Measurements from ENCODE around the gene GAS1.

The GAS1 gene

DNA sequence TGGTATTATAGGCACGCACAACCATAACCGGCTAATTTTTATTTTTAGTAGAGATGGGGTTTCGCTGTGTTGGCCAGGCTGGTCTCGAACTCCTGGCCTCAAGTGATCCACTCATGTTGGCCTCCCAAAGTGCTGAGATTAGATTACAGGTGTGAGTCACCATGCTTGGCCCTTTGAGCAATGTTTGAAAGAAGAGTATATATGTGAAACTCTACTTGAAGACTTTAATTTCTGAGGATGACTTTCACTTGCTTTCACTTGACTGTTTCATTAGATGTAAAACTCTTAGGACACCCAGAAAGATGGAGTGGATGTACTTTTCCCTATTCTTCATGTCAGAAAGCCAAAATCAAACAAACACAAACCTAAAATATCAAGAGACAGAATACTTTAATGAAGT is 43.8 kb upstream of the GAS1 start:
- no peak overlapping the region for H3K4me3 ChIP-seq (ENCODE audit: low read length)
- no peak for TF ChIP-seq EZH2phosphoT487 (IDR thresholded peaks at IDR 0.05; ENCODE audit: low read length)
- no peak for TF ChIP-seq CTCF (IDR thresholded peaks at IDR 0.05; ENCODE audit: low read length)
- TF ChIP-seq EZH2 (optimal IDR thresholded peaks at IDR 0.05; ENCODE audit: low read depth, low read length) = no peak
- no peak overlapping the region for H2AFZ ChIP-seq (ENCODE audit: low read length)
- H4K20me1 ChIP-seq (ENCODE audit: insufficient read depth, low read length) = no peaks in the 10 kb centered on the region
- no peaks in the 10 kb centered on the region for H3K9me2 ChIP-seq (replicated peaks; ENCODE audit: insufficient read depth, low read length)
- no peaks in the 10 kb centered on the region for H3K9me3 ChIP-seq (replicated peaks; ENCODE audit: insufficient read depth, low read length)
- no peaks in the 10 kb centered on the region for H3K79me2 ChIP-seq (ENCODE audit: low read length)
- no peak overlapping the region for H3K4me2 ChIP-seq (ENCODE audit: low read depth, low read length)
- H3F3A ChIP-seq (ENCODE audit: insufficient read depth, low read length) = no peaks in the 10 kb centered on the region
- no peaks in the 10 kb centered on the region for H3K36me3 ChIP-seq (replicated peaks; ENCODE audit: insufficient read depth, low read length)
- H3K27me3 ChIP-seq (replicated peaks; ENCODE audit: insufficient read depth, low read length) = no peaks in the 10 kb centered on the region
- H3K9ac ChIP-seq (ENCODE audit: low read length) = no peak overlapping the region
- DNase-seq = no peak
- H3K4me1 ChIP-seq (ENCODE audit: low read length) = no peaks in the 10 kb centered on the region
- H3K27ac ChIP-seq (ENCODE audit: low read length) = no peak overlapping the region

DNA sequence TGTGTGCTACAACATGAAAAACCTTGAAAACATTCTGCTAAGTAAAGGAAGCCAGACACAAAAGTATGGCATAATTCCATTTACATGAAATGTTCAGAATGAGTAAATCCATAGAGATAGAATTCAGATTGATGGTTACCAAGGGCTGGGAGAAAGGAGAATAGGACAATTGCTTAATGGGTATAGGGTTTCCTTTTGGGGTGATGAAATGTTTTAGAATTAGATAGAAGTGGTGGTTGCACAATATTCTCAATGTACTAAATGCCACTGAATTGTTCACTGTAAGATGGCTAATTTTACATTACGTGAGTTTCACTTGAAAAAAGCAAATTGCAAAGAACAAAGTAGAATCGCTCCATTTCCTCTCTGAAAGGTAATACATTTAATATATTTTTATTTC is 43.0 kb upstream of the GAS1 start:
- DNase-seq = no peak
- H2AFZ ChIP-seq (ENCODE audit: low read length) = no peak overlapping the region
- no peaks in the 10 kb centered on the region for H3K9me3 ChIP-seq (replicated peaks; ENCODE audit: insufficient read depth, low read length)
- H3K27me3 ChIP-seq (replicated peaks; ENCODE audit: insufficient read depth, low read length) = no peaks in the 10 kb centered on the region
- no peak overlapping the region for H3K4me3 ChIP-seq (ENCODE audit: low read length)
- no peaks in the 10 kb centered on the region for H3K9me2 ChIP-seq (replicated peaks; ENCODE audit: insufficient read depth, low read length)
- no peaks in the 10 kb centered on the region for H3K79me2 ChIP-seq (ENCODE audit: low read length)
- H3K4me2 ChIP-seq (ENCODE audit: low read depth, low read length) = no peak overlapping the region
- no peaks in the 10 kb centered on the region for H3K4me1 ChIP-seq (ENCODE audit: low read length)
- H4K20me1 ChIP-seq (ENCODE audit: insufficient read depth, low read length) = no peaks in the 10 kb centered on the region
- H3K9ac ChIP-seq (ENCODE audit: low read length) = no peak overlapping the region
- H3F3A ChIP-seq (ENCODE audit: insufficient read depth, low read length) = no peaks in the 10 kb centered on the region
- no peaks in the 10 kb centered on the region for H3K36me3 ChIP-seq (replicated peaks; ENCODE audit: insufficient read depth, low read length)
- TF ChIP-seq EZH2 (optimal IDR thresholded peaks at IDR 0.05; ENCODE audit: low read depth, low read length) (no peak), CTCF (IDR thresholded peaks at IDR 0.05; ENCODE audit: low read length) (no peak), EZH2phosphoT487 (IDR thresholded peaks at IDR 0.05; ENCODE audit: low read length) (no peak)
- no peak overlapping the region for H3K27ac ChIP-seq (ENCODE audit: low read length)

- no peak overlapping the region for H2AFZ ChIP-seq (ENCODE audit: low read length)
- no peaks in the 10 kb centered on the region for H3K79me2 ChIP-seq (ENCODE audit: low read length)
- no peaks in the 10 kb centered on the region for H3K4me1 ChIP-seq (ENCODE audit: low read length)
- no peak overlapping the region for H3K27ac ChIP-seq (ENCODE audit: low read length)
- no peaks in the 10 kb centered on the region for H3K9me2 ChIP-seq (replicated peaks; ENCODE audit: insufficient read depth, low read length)
- H3F3A ChIP-seq (ENCODE audit: insufficient read depth, low read length) = no peaks in the 10 kb centered on the region
- no peaks in the 10 kb centered on the region for H3K27me3 ChIP-seq (replicated peaks; ENCODE audit: insufficient read depth, low read length)
- H3K4me2 ChIP-seq (ENCODE audit: low read depth, low read length) = peak overlapping the region; percentile 10; the same call in 1 of the 2 replicates
- H3K9ac ChIP-seq (ENCODE audit: low read length) = no peak overlapping the region
- no peaks in the 10 kb centered on the region for H4K20me1 ChIP-seq (ENCODE audit: insufficient read depth, low read length)
- no peaks in the 10 kb centered on the region for H3K9me3 ChIP-seq (replicated peaks; ENCODE audit: insufficient read depth, low read length)
- TF ChIP-seq EZH2phosphoT487 (IDR thresholded peaks at IDR 0.05; ENCODE audit: low read length) = no peak
- TF ChIP-seq EZH2 (optimal IDR thresholded peaks at IDR 0.05; ENCODE audit: low read depth, low read length) = no peak
- no peak for TF ChIP-seq CTCF (IDR thresholded peaks at IDR 0.05; ENCODE audit: low read length)
- H3K4me3 ChIP-seq (ENCODE audit: low read length) = no peak overlapping the region
- no peak for DNase-seq
- no peaks in the 10 kb centered on the region for H3K36me3 ChIP-seq (replicated peaks; ENCODE audit: insufficient read depth, low read length)
Observed at GRCh38 chr9:86987900-86988299, 40.6 kb upstream of the GAS1 start.

Data from MM.1S (cell line).